Natural killer cell (primary cell): ENCODE measurements around the gene RPEL1. TPM values are rescaled to one million over a fixed set of nuclear protein-coding genes. Genes with fewer than 3 reads are reported as not detected.

Experiments
- ATAC-seq, 3 donors: fragments of 150-1000 bp in 2 of 3; fragments of 200-7000 bp in 1 of 3; cut with Tn5 transposase; 1 replicate in 1 of 3; 2 replicates in 2 of 3; pipeline ENCODE4 v1.10.0; 2021; ENCODE audit warnings: mild to moderate bottlenecking in 2 of 3, moderate library complexity in 2 of 3
- DNase-seq, 2 donors: peaks; one replicate each; pipeline versions ENCODE4 v3.0.0 to v3.0.0-alpha.2; 2013 to 2021; ENCODE audit warnings: mixed read lengths in 1 of 2
- H3K27ac ChIP-seq: one replicate; pipeline ENCODE4 v1.5.1; 2013; ENCODE audit warnings: mild to moderate bottlenecking, low read length
- H3K27me3 ChIP-seq: one replicate; pipeline ENCODE4 v1.6.1; 2013; ENCODE audit warnings: low read length; ENCODE audit not compliant: control insufficient read depth, insufficient read depth
- H3K36me3 ChIP-seq: one replicate; pipeline ENCODE4 v1.6.1; 2013; ENCODE audit warnings: low read length; ENCODE audit not compliant: control insufficient read depth, insufficient read depth
- H3K4me1 ChIP-seq: one replicate; pipeline ENCODE4 v1.6.1; 2013; ENCODE audit warnings: low read length; ENCODE audit not compliant: control insufficient read depth, insufficient read depth
- H3K4me3 ChIP-seq: one replicate; pipeline ENCODE4 v1.5.1; 2013; ENCODE audit warnings: low read length
- H3K9me3 ChIP-seq: one replicate; pipeline ENCODE4 v1.6.1; 2013; ENCODE audit warnings: low read length; ENCODE audit not compliant: control insufficient read depth, insufficient read depth
- H3K27ac Mint-ChIP-seq, 2 donors: one replicate each; pipeline ENCODE4 v1.8.0; 2022; ENCODE audit warnings: mild to moderate bottlenecking in 2 of 2, mixed read lengths in 2 of 2, moderate library complexity in 1 of 2
- H3K27me3 Mint-ChIP-seq, 2 donors: one replicate each; pipeline ENCODE4 v1.8.0; 2022; ENCODE audit warnings: low read depth in 2 of 2, mixed read lengths in 2 of 2
- H3K36me3 Mint-ChIP-seq: one replicate; pipeline ENCODE4 v1.8.0; 2022; ENCODE audit warnings: mixed read lengths
- H3K4me1 Mint-ChIP-seq, 2 donors: one replicate each; pipeline ENCODE4 v1.8.0; 2022; ENCODE audit warnings: mixed read lengths in 2 of 2
- H3K4me3 Mint-ChIP-seq: one replicate; pipeline ENCODE4 v1.8.0; 2022; ENCODE audit warnings: mild to moderate bottlenecking, moderate library complexity, mixed read lengths
- H3K9me3 Mint-ChIP-seq, 2 donors: one replicate each; pipeline ENCODE4 v1.8.0; 2022; ENCODE audit warnings: mixed read lengths in 2 of 2
- CTCF ChIP-seq: fragments of 200-600 bp; IDR thresholded peaks from one replicate; pipeline ENCODE4 v1.8.0; 2022; ENCODE audit warnings: antibody characterized with exemption
- WGBS: methylation state at CpG from one replicate; pipeline ENCODE4 v1.1.7; 2013; ENCODE audit warnings: missing lambda C conversion rate; ENCODE audit not compliant: insufficient coverage; 5-methylcytosine and 5-hydroxymethylcytosine counted together
- intact Hi-C: fragments of 100-400 bp; cut with micrococcal nuclease; formaldehyde crosslinking; loops from one replicate; pipeline ENCODE4 v1.14.2; 2022
- total RNA-seq, 4 donors: library from RNA; stranded (reverse); fragments of 120-200 nt in 1 of 4; gene quantifications; one replicate each; pipeline versions ENCODE4 v1.2.3 to v1.2.4, GENCODE V29; 2013 to 2022

Gene RPEL1
- total RNA-seq, 3 donors from 2014 or later (not counting 1 experiment from before 2014, with no cell fraction given): not detected

- DNase-seq (no peak), ATAC-seq (no peak)
- Mint-ChIP-seq H3K9me3 (no peaks in the 10 kb centered on the region), H3K4me1 (no peaks in the 10 kb centered on the region), H3K36me3 (no peaks in the 10 kb centered on the region), H3K27ac (no peak overlapping the region), H3K4me3 (no peak overlapping the region), H3K27me3 (peaks cover 15 to 32% of the 10 kb centered on the region in 2 donors)
- no peaks in the 10 kb centered on the region for H3K4me1 ChIP-seq
- H3K4me3 ChIP-seq: no peak overlapping the region
- TF ChIP-seq CTCF: no peak
- no peaks in the 10 kb centered on the region for H3K36me3 ChIP-seq
- H3K27me3 ChIP-seq: peaks cover 2% of the 10 kb centered on the region
- H3K27ac ChIP-seq: no peak overlapping the region
- intact Hi-C loops: no loop called here
- WGBS: 81% methylated on average over 4 of the region's 4 CpGs
- H3K9me3 ChIP-seq: no peaks in the 10 kb centered on the region
Observed at GRCh38 chr10:103291588-103291987, 45.9 kb downstream of the RPEL1 start.

DNA sequence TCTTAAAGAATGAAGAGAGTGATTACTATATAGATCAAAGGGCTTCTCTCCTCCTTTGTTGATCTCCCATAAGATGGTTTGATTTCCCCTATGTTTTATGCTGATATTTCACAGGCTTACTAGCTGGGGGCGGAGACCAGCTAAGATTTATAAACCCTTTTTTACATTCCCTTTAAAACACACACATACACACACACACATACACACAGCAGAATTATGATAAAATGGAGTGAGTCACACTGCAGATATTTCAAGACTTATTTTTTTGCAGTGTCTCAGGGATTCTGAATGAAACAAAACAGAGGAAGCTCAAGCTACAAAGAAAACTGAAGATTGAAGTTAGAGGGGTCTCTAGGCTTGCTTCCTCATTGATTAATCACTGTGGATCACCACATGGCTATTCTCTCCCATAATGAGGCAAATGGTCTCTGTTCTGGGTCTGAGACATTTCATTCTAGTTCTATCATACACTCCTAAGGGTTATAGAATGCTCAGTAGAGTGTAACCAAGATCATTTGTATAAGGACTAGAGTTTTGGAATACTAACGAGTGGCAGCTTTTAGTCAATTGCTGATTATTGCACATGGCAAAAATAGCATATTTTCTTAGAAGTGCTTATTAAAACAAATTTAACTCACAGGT, 49.8 kb downstream of the RPEL1 start:
- Histone ChIP-seq H3K27me3 (peaks cover 2% of the 10 kb centered on the region), H3K4me3 (no peak overlapping the region), H3K9me3 (no peaks in the 10 kb centered on the region), H3K36me3 (no peaks in the 10 kb centered on the region), H3K27ac (no peak overlapping the region), H3K4me1 (no peaks in the 10 kb centered on the region)
- DNase-seq (no peak), ATAC-seq (no peak)
- Mint-ChIP-seq H3K4me3 (no peak overlapping the region), H3K4me1 (no peaks in the 10 kb centered on the region), H3K36me3 (no peaks in the 10 kb centered on the region), H3K9me3 (no peaks in the 10 kb centered on the region), H3K27me3 (peaks cover 0 to 5% of the 10 kb centered on the region in 2 donors), H3K27ac (no peak overlapping the region)
- WGBS: 100% methylated on average over 1 of the region's 2 CpGs
- intact Hi-C loops: no loop called here
- no peak for TF ChIP-seq CTCF

Other genes with a start within 250 kb of the RPEL1 start
- gene NT5C2, start 52.6 kb upstream of the RPEL1 start, total RNA-seq: 100 to 1,000 TPM in 1 of 3 donors, 10 to 100 TPM in 2; 84.4 to 110 (median 89.4) TPM
- gene INA, start 31.3 kb downstream of the RPEL1 start, total RNA-seq: not detected
- 1 to 10 TPM; 5.1 to 8.1 (median 7.1) TPM for gene PCGF6, start 105.3 kb downstream of the RPEL1 start, total RNA-seq
- gene TAF5, start 122.1 kb downstream of the RPEL1 start, total RNA-seq: 1 to 10 TPM; 3.6 to 8.8 (median 6.3) TPM
- 100 to 1,000 TPM; 121 to 157 (median 154) TPM for gene ATP5MK, start 150.6 kb downstream of the RPEL1 start, total RNA-seq
- gene PDCD11, start 150.7 kb downstream of the RPEL1 start, total RNA-seq: 10 to 100 TPM; 25.5 to 30.9 (median 29.5) TPM
- 10 to 100 TPM; 26.6 to 55.2 (median 37.2) TPM for gene CALHM2, start 206.5 kb downstream of the RPEL1 start, total RNA-seq
- under 1 TPM in 2 of 3 donors, not detected in 1; 0.23 to 0.57 TPM for gene CALHM1, start 213.0 kb downstream of the RPEL1 start, total RNA-seq
- not detected for gene CALHM3, start 233.4 kb downstream of the RPEL1 start, total RNA-seq
- 1 to 10 TPM in 2 of 3 donors, under 1 TPM in 1; 0.95 to 8.5 (median 1.5) TPM for gene NEURL1, start 247.8 kb downstream of the RPEL1 start, total RNA-seq